ENCODE results near the gene CENPK.
"Not testable (repeated sequence)": the region's sequence is repeated elsewhere in the genome, so short reads cannot be mapped to it uniquely, and the experiment has no call there.

CENPK gene, protein sequence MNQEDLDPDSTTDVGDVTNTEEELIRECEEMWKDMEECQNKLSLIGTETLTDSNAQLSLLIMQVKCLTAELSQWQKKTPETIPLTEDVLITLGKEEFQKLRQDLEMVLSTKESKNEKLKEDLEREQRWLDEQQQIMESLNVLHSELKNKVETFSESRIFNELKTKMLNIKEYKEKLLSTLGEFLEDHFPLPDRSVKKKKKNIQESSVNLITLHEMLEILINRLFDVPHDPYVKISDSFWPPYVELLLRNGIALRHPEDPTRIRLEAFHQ

DNA sequence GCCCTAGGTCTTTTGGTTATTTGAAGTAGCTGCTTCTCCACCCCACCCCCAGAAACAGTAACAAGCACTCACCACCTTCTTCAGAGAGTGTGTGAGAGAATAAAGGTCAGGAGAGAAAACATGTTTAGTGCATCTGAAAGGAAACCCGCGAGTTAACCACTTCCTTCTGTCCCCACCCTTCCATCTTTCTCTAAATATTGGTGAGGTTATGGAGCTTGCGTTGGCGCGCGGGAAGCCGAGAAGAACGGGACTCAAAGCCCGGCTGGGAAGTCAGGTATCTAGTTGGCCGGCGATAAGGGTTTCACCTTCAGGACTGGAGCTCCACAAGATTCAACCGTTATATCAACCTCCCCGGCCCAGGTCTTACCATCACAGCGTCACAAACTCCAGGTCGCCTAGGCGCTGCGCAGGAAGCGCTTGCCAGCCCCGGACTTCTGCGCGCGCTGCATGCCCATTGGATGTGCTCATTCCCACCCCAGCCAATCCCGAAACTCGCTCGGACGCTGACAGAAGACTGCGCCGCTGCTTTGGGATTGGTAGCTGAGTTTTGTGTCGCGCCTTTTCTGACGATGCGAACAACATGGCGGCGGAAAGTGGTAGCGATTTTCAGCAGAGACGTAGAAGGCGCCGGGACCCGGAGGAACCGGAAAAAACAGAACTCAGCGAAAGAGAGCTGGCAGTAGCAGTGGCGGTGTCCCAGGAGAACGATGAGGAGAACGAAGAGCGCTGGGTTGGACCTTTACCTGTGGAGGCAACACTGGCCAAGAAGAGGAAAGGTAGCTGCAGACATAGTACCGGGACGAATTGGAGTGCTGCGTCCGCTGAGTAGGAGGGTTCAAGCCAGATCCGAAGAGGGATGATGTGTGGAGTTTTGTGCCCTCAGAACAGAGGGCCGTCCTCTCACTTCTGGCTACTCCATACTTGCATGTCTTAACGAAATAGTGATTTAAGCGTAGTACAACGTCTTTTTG is at the start of gene CENPK, which contains the start of gene PPWD1:
TSS of gene CENPK (minus strand) at position 438 of the 971 bp plus-strand sequence. CDS start 8,261 bp downstream, outside the sequence.
TSS of gene PPWD1 (plus strand) at position 566 of the 971 bp plus-strand sequence. CDS start at position 581, 15 bp downstream.
- peak; percentile 94 for DNase-seq

DNA sequence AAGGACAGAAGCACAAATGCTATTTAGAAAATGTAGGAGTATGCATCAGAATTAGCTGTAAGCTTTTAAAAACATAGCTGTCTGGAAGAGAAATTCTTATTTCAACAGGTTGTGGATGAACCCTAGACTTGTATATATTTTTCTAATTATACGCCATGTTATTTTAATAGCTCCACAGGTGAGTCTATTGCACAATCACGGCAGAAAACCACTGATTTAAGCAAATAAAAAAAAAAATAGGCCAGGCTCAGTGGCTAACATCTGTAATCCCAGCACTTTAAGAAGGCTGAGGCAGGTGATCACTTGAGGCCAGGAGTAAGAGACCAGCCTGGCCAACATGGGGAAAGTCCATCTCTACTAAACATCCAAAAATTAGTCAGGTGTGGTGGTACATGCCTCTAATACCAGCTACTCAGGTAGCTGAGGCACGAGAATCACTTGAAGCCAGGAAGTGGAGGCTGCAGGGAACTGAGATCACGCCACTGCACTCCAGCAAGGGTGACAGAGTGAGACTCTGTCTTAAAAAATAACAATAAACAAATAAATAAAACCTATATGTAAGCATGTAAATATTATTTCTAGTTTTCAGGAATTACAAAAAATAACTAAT is 49.4 kb upstream of the CENPK start:
- no peak for DNase-seq

DNA sequence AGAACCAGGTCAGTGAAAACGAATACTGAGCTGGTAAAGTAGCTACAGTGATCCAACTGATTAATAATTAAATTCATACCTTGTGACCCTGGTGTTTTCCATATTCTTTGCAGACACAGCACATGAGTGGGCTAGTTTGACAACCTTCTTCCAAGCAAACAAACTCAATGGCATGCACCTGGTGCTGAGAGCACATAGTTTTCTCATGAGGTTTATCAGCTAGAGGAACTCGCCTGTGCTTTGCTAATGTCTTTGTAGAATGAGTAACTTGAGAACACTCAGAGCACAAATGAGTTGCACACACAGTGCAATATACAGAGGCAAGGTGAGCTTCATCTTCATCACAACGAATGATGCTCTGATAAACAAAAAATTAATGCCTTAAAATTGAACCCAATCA is 48.6 kb upstream of the CENPK start:
- no peak for DNase-seq

DNA sequence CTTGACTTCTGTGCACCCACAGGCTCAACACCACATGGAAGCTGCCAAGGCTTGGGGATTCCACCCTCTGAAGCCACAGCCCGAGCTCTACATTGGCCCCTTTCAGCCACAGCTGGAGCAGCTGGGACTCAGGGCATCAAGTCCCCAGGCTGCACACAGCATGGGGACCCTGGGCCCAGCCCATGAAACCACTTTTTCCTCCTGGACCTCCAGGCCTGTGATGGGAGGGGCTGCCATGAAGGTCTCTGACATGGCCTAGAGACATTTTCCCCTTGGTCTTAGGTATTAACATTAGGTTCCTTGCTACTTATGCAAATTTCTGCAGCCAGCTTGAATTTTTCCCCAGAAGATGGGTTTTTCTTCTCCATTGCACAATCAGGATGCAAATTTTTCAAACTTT is 38.8 kb upstream of the CENPK start:
- DNase-seq = not testable (repeated sequence)

DNA sequence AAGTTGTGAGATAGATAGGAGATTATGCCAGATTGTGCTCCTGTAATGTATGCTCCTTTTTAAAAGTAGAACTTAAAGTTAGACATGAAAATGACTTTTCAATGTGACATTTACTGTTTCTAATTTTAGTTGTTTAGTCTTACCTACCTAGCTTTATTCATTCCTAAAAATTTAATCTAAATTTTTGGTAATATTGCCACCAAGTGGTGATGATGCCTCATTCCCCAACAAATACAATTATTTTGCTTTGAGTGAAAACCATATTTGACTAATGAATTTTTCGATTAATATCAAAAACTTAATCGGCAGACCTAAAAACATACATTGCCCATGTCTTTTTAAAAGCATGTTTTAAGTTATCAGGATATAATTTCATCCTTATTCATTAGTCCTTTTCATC is 25.7 kb upstream of the CENPK start:
- DNase-seq = no peak

DNA sequence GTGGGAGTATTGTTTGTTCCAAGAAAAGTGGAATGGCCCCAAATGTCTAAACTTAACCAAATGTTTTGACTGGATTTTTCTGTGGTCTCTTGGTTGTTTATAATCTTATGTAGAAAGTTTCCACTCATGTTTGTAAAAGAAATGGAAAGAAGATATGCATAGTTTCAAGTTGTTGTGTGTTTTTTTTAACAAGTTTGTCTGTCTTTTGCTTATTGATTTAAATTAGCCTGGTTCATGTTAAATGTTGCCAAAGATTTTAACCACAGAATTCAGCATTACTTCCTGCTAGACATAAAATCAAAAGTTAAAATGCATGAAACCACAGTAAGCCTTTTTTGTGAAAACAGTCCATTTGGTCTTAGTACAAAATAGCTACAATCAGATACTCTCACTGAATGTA is 14.2 kb upstream of the CENPK start:
- DNase-seq = no peak

DNA sequence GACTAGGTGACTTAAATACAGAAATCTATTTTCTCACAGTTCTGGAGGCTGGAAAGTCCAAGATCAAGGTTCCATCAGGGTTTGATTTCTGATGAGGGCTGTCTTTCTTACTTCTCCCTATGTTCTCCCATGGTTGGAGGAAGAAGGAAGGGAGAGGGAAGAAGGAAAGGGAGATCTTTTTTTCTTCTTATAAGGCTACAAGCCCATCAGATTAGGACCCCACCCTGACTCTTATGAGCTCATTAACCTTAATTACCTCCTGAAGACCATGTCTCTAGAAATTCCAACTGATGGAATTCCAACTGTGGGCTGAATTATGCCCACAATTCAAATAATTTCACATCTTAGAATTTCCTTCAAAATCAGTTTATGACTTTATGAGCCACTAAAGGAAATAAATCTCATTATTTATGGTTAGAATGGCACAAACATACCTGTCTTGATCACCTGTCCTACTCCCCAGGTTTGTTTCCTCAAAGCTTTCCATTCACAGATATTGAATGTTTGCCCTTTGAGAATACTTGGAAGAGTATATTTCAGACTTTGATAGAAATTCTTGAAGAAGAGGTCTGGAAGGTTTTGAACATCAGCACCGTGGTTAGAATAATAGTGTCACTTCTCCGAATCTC is 7.7 kb upstream of the CENPK start:
- DNase-seq = no peak

DNA sequence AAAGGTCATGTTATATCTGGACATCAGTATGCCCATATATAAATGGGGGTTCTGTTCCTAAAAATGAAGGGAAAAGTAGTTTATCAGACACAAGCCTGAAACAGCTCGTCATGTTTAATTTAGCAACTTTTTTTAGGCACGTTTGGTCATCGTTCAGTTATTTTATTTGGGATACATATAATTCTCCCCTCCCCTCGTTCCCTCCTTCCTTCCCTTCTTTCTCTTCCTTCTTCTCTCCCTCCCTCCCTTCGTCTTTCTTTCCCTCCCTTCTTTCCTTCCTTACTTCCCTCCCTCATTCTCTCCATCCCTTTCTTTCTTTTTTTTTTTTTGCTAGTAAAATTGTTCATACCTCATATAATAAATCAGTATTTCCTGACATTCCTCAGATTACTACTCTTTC is 3.5 kb upstream of the CENPK start:
- no peak for DNase-seq

DNA sequence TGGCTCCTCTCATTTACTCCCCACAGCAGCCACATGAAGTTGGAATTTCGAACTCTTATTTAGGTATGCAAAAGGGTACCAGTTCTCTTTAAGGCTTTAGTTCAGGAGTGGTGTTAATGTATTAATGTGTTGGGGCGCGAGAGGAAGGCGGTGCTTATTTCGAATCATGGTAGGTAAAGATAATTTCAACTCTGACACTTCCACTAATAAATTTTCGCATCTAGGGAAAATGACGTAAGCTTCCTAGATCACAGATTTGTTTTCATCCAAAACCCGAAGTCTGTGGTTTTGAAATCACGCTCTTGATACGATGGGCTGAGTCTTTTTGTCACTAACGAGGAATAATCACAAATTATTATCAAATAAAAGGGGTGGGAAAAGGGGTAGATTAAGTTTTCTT is 809 bp upstream of the CENPK start:
- DNase-seq = no peak

DNA sequence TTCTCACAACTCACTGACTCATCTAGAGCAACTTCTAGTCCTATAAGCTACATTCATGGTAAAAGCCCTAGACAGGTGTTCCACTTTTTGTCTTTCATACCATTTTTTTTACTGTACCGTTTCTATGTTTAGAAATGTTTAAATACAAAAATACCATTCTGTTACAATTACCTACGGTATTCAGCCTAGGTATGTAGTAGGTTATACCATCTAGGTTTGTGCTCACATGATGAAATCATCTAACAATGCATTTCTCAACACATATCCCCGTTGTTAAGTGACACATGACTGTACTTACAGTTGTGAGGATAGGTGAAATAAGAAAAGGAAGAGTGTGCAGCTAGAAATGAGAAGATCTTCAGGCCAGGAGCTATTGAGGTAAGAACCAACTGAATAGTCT is 6.2 kb downstream of the CENPK start:
- DNase-seq = no peak

DNA sequence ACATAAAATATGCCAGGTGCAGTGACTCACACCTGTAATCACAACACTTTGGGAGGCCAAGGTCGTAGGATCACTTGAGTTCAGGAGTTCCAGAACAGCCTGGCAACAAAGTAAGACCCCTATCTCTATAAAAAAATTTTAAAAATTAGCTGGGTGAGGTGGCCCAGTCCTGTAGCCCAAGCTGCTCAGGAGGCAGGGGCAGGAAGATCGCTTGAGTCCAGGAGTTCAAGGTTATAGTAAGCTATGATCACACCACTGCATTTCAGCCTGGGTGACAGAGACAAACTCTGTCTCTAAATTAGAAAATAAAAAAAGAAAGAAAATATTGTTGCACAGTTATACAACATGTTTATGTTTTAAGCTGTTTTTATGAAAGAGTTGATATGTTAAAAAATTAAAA is 6.8 kb downstream of the CENPK start:
- no peak for DNase-seq

DNA sequence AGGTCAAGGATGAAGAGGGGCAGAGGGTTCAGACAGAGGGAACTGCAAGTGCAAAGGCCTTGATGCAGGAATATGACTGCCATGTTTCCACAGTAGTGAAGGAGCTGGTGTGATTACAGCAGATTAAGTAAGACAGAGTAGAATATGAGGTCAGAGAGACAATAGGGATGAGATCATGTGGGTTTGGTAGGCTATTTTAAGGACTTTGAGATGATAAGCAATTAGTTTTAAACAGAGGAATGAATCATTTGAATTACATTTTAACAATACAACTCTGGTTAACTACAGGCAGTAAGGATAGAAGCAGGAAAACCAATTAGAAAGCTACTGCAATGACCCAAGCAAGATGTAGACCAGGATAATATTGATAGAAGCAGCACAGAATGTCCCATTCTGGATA is 7.7 kb downstream of the CENPK start:
- no peak for DNase-seq

DNA sequence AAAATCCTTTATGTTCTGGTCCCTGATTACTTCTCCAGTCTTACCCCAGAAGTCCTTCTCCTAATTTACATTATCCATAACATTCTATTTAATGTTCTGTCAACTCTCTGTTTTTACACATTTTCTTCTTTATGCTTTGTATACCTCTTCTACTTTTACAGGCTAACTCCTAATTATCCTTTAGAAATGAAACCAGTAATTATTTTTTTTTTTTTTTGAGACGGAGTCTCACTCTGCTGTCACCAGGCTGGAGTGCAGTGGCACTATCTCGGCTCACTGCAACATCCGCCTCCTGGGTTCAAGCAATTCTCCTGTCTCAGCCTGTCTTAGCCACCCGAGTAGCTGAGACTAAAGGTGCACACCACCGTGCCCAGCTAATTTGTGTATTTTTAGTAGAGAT is 9.0 kb downstream of the CENPK start:
- peak; percentile 5 for DNase-seq

DNA sequence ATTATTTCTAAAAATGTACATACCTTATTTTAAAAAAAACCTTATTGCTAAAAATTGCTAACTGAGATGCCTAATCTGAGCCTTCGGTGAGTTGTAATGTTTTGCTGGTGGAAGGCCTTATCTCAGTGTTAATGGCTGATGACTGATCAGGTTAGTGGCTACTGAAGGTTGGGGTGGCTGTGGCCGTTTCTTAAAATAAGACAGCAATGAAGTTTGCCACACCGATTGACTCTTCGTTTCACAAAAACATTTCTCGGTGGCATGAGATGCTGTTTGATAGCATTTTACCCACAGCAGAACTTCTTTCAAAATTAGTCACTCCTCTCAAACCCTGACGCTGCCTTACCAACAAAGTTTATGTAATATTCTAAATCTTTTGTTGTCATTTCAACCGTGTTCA is 14.7 kb downstream of the CENPK start:
- no peak for DNase-seq

DNA sequence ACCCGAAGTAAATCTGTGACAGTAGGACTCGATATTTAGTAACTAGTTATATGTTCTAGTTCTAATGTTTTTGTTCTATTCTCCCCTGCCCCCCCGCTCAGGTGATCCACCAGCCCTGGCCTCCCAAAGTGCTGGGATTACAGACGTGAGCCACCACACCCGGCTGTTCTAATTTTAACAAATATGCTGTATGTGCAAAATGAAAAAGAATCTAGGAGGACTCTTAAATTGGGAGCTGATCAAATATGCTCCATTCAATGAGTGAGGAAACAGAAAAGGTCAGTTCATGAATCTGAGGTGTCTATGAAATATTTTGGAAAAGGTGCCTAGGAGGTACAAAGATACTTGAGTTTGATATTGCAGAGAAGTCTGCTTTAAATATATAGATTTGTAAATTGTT is 16.8 kb downstream of the CENPK start:
- no peak for DNase-seq

DNA sequence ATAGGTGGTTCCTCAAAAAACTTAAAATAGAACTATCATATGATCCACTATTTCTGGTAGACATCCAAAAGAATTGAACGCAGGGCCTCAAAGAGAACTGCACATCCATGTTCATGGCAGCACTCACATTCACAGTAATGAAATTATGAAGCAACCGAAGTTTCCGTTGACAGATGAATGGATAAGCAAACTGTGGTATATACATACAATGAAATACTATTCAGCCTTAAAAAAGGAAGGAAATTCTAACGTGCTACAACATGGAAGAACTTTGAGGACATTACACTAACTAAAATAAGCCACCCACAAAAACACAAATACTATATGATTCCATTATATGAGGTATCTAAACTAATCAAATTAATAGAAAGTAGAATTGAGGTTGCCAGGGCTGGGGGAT is 18.5 kb downstream of the CENPK start:
- DNase-seq = no peak

DNA sequence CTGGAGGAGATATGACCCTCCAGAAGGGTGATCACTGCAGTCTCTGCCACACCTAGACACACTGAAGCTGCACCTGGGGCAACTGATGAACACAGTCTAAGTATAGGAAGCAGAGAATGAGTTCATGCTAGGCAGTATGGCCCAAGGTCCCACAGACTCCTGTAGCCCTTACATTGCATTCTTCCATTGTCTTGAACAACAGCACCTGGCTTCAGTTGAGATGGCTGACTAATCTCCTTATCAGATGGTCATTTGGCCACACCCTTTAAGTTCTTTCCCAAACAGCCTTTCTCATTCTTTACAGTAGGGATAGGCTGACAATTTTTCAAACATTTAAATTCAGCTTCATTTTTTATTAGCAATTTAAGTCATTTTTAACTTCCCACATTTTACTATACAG is 23.1 kb downstream of the CENPK start:
- no peak for DNase-seq

DNA sequence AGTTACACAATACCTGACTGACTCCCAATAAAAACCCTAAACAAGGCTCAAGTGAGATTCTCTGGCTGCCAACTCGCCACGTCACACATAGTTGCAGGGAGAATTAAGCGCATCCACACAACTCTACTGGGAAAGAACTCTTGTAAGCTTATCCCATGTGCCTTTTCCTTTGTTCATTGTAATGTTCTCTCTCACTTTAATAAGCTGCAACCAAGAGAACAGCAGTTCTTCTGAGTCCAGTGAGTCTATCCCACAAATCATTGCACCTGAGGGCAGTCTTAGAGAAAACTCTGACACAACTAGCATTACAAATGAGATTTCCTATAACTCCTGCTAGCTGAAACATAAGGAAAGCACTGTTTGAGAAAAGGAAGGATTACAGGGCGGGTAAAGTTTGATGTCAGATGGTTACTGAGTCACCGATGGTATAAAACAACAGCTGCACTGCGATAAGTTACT is 27.4 kb downstream of the CENPK start:
- no peak for DNase-seq

DNA sequence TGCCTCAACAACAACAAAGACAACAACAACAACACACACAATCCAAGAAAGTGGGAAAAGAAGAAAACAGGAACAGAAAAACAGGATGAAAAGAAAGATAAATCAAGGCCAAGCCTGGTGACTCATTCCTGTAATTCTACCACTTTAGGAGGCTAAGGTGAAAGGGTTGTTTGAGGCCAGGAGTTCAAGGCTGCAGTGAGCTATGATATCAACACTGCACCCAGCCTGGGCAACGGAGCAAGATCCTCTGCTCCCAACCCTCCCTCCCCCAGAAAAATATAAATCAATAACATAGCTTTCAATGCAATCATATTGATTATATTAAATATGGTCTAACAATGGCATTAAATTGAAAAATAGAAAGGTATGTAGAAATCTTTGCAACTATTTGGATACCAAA is 32.1 kb downstream of the CENPK start:
- no peak for DNase-seq

DNA sequence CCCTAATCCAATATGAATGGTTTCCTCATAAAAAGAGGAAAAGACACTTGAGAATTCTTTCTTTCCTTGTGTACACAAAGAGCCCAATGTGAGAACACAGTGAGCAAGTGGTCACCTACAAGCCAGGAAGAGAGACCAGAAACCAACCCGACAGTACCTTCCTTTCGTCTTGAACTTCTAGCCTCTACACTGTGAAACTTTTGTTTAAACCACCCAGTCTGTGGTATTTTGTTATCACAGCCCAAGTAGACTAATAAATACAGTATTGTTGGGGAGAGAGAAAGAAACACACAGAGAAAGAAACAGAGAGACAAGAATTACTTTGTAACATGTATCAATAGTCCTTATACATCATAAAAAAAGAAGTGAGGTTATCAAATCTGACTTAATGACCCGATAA is 37.2 kb downstream of the CENPK start:
- no peak for DNase-seq

DNA sequence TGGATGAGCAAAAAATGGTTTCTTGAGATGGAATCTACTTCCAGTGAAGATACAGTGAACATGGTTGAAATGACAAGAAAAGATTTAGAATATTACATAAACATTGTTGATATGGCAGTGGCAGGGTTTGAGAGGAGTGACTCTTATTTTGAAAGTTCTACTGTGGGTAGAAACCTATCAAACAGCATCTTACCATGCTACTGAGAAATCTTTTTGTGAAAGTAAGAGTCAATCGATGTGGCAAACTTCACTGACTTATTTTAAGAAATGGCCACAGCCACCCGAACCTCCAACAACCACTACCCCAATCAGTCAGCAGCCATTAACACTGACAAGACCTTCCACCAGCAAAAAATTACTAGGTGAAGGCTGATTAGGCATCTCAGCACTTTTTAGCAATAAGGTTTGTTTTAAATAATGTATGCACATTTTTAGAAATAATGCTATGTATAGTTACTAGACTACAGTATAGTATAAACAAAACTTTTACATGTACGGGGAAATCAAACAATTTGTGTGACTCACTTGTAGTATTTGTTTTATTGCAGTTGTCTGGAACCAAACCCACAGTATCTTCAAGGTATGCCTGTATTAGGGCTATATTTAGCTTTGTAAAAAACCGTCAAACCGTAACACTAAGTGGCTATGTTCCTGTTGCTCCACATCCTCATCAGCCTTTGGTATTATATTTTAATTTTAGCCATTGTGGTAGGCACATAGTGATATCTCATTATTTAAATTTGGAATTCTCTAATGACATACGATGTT is 50.6 kb downstream of the CENPK start:
- no peak for DNase-seq

DNA sequence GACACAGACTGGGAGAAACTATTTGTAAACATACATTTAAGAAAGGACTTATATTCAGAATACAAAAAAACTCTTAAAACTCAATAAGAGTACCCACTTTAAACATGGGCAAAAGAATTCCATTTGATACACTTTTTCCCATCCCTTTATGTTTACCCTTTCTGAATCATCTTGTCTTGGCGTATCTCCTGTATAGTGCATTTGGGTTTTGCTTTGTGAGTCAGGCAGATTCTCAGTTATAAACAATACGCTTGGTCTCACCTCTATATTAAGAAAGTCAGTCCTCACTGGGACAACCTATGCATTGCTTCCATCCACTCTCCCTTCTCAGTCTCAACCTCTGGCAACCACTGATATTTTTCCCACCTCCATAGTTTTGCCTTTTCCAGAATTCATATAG is 54.0 kb downstream of the CENPK start:
- no peak for DNase-seq

Data from NCI-H2227 treated with DMSO at 0.1 percent for 48 hours (cell line).